ENCODE results near the gene NUDT16L1.

GRCh38 chr16:4684058-4684715 lies 9.2 kb upstream of the NUDT16L1 start:
- TF ChIP-seq, protein P1, sequence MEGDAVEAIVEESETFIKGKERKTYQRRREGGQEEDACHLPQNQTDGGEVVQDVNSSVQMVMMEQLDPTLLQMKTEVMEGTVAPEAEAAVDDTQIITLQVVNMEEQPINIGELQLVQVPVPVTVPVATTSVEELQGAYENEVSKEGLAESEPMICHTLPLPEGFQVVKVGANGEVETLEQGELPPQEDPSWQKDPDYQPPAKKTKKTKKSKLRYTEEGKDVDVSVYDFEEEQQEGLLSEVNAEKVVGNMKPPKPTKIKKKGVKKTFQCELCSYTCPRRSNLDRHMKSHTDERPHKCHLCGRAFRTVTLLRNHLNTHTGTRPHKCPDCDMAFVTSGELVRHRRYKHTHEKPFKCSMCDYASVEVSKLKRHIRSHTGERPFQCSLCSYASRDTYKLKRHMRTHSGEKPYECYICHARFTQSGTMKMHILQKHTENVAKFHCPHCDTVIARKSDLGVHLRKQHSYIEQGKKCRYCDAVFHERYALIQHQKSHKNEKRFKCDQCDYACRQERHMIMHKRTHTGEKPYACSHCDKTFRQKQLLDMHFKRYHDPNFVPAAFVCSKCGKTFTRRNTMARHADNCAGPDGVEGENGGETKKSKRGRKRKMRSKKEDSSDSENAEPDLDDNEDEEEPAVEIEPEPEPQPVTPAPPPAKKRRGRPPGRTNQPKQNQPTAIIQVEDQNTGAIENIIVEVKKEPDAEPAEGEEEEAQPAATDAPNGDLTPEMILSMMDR (IDR thresholded peaks at IDR 0.05): no peak
- no peak for TF ChIP-seq POLR2A (IDR thresholded peaks at IDR 0.05)

Measured in adrenal gland (tissue), 5 donors.